MM.1S (cell line): ENCODE data around the gene PTH1R.

Experiments used
- EZH2 ChIP-seq: fragments of 300-600 bp; sonication (generic); optimal IDR thresholded peaks from 2 replicates; pipeline ENCODE3; 2017; ENCODE audit warnings: low read depth, mild to moderate bottlenecking, antibody characterized with exemption, low read length, mixed read lengths
- TF ChIP-seq, protein P1 (sequence below): fragments of 300-600 bp; sonication (generic); IDR thresholded peaks from 2 replicates; pipeline ENCODE4 v1.5.1; 2016; ENCODE audit warnings: antibody characterized with exemption, low read length, mixed read lengths

DNA sequence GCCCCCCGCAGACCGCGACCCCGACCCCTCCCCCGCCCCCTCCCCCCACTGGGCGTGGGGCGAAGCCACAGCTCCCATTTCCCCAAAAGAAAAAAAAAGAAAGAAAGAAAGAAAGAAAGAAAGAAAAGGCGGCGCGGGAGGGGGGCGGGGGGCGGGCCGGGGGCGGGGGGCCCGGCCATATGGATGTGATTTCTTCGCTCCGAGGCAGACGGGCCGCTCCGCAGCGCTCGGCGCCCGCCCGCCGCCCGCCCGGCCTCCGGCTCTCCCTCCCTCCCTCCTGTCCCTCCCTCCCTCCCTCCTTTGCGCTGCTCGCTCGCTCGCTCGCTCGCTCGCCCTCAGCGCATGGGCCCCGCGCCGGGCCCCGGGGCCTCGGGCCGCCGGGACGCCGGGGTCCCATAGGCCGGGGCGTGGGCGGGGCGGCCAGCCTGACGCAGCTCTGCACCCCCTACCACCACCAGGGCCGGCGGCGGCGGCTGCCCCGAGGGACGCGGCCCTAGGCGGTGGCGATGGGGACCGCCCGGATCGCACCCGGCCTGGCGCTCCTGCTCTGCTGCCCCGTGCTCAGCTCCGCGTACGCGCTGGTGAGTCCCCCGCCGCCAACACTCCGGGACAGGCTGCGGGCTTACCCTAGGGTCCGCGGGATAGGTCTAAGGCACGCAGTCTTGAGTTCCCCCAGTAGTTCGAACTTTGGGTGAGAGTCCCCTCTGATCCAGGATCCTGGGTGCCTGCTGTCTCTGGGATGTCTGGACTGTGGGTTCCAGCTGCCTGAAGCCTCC lies 5.7 kb downstream of the PTH1R start:
- TF ChIP-seq, protein P1, sequence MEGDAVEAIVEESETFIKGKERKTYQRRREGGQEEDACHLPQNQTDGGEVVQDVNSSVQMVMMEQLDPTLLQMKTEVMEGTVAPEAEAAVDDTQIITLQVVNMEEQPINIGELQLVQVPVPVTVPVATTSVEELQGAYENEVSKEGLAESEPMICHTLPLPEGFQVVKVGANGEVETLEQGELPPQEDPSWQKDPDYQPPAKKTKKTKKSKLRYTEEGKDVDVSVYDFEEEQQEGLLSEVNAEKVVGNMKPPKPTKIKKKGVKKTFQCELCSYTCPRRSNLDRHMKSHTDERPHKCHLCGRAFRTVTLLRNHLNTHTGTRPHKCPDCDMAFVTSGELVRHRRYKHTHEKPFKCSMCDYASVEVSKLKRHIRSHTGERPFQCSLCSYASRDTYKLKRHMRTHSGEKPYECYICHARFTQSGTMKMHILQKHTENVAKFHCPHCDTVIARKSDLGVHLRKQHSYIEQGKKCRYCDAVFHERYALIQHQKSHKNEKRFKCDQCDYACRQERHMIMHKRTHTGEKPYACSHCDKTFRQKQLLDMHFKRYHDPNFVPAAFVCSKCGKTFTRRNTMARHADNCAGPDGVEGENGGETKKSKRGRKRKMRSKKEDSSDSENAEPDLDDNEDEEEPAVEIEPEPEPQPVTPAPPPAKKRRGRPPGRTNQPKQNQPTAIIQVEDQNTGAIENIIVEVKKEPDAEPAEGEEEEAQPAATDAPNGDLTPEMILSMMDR, result no peak
- TF ChIP-seq EZH2, result no peak
